CD4-positive, alpha-beta memory T cell (primary cell): ENCODE measurements around the gene TRPC1. TPM values are rescaled to one million over a fixed set of nuclear protein-coding genes. Genes with fewer than 3 reads are reported as not detected.

Source experiments
- CTCF ChIA-PET: fragments of 350-600 bp; sonication (Branson Sonifier 250); formaldehyde crosslinking; loops from one replicate; lab custom pipeline; 2021; ENCODE audit warnings: inconsistent platforms; ENCODE audit not compliant: partially characterized antibody; lab: Charles Lee
- POLR2A ChIA-PET: fragments of 350-600 bp; sonication (Branson Sonifier 250); formaldehyde crosslinking; loops from one replicate; lab custom pipeline; 2021; ENCODE audit not compliant: partially characterized antibody; lab: Charles Lee
- DNase-seq, 5 donors: peaks; one replicate each; pipeline versions ENCODE4 v3.0.0 to v3.0.0-alpha.2; 2020 to 2022; ENCODE audit warnings: mixed read lengths in 1 of 5
- H3K27ac ChIP-seq: one replicate; pipeline ENCODE4 v1.7.0; 2013; ENCODE audit warnings: low read depth, low read length
- H3K27me3 ChIP-seq: 2 replicates; pipeline ENCODE4 v1.7.0; 2013; ENCODE audit warnings: mild to moderate bottlenecking, low read length, moderate library complexity; ENCODE audit not compliant: insufficient read depth
- H3K36me3 ChIP-seq: 2 replicates; pipeline ENCODE4 v1.7.0; 2013; ENCODE audit warnings: mild to moderate bottlenecking, low read length, moderate library complexity; ENCODE audit not compliant: insufficient read depth
- H3K4me1 ChIP-seq: 2 replicates; pipeline ENCODE4 v1.7.0; 2013; ENCODE audit warnings: mild to moderate bottlenecking, low read length, moderate library complexity; ENCODE audit not compliant: insufficient read depth
- H3K4me3 ChIP-seq, 2 donors: one replicate each; pipeline ENCODE4 v1.7.0; 2013; ENCODE audit warnings: low read length in 2 of 2, mild to moderate bottlenecking in 1 of 2
- H3K9me3 ChIP-seq, 2 donors: one replicate each; pipeline ENCODE4 v1.7.0; 2013; ENCODE audit warnings: low read length in 2 of 2, control low read depth in 1 of 2; ENCODE audit not compliant: control insufficient read depth in 1 of 2
- H3K27ac Mint-ChIP-seq, 7 donors: one replicate each; pipeline ENCODE4 v1.8.0; 2020 to 2021; ENCODE audit warnings: mixed read lengths in 7 of 7, mild to moderate bottlenecking in 6 of 7, inconsistent platforms in 3 of 7, moderate library complexity in 3 of 7
- H3K27me3 Mint-ChIP-seq, 2 donors: one replicate each; pipeline ENCODE4 v1.8.0; 2020 to 2021; ENCODE audit warnings: mixed read lengths in 2 of 2
- H3K36me3 Mint-ChIP-seq, 2 donors: one replicate each; pipeline ENCODE4 v1.8.0; 2020 to 2021; ENCODE audit warnings: mixed read lengths in 2 of 2, inconsistent platforms in 1 of 2, mild to moderate bottlenecking in 1 of 2
- H3K4me1 Mint-ChIP-seq, 4 donors: one replicate each; pipeline ENCODE4 v1.8.0; 2020 to 2021; ENCODE audit warnings: mixed read lengths in 4 of 4, mild to moderate bottlenecking in 1 of 4
- H3K4me3 Mint-ChIP-seq, 8 donors: one replicate each; pipeline ENCODE4 v1.8.0; 2020 to 2021; ENCODE audit warnings: mixed read lengths in 8 of 8, mild to moderate bottlenecking in 7 of 8, moderate library complexity in 6 of 8, inconsistent platforms in 3 of 8
- H3K9me3 Mint-ChIP-seq, 8 donors: one replicate each; pipeline ENCODE4 v1.8.0; 2020 to 2021; ENCODE audit warnings: mixed read lengths in 8 of 8, mild to moderate bottlenecking in 5 of 8, inconsistent platforms in 3 of 8, moderate library complexity in 1 of 8
- intact Hi-C: fragments of 100-400 bp; cut with micrococcal nuclease; formaldehyde crosslinking; loops from one replicate; pipeline ENCODE4 v1.15.1; 2023
- polyA plus RNA-seq, 2 donors: library from polyadenylated mRNA; unstranded; fragments of 300-500 nt; fragmentation: Illumina TruSeq; gene quantifications; one replicate each; pipeline ENCODE4 v1.2.3, GENCODE V29; 2021
- total RNA-seq, 2 experiments: library from RNA; stranded (reverse); gene quantifications; one replicate each; pipeline ENCODE4 v1.2.3, GENCODE V29; 2021

The TRPC1 gene
- total and polyA plus RNA-seq, 4 experiments from 2014 or later, result 1.5 to 8.8 (median 3.8) TPM

GRCh38 chr3:142852009-142852408 lies 128.2 kb downstream of the TRPC1 start:
- H3K4me3 Mint-ChIP-seq, result no peak overlapping the region
- no peak for DNase-seq
- no peaks in the 10 kb centered on the region for H3K36me3 Mint-ChIP-seq
- no peak overlapping the region for H3K4me3 ChIP-seq
- ChIA-PET POLR2A (no interaction called here), CTCF (no interaction called here)
- H3K9me3 ChIP-seq, result no peaks in the 10 kb centered on the region
- H3K27me3 ChIP-seq, result no peaks in the 10 kb centered on the region
- H3K27ac ChIP-seq, result no peak overlapping the region
- H3K9me3 Mint-ChIP-seq, result no peaks in the 10 kb centered on the region
- H3K27ac Mint-ChIP-seq, result no peak overlapping the region
- no peaks in the 10 kb centered on the region for H3K36me3 ChIP-seq
- H3K4me1 Mint-ChIP-seq, result no peaks in the 10 kb centered on the region
- no peaks in the 10 kb centered on the region for H3K4me1 ChIP-seq
- peaks cover 2 to 7% of the 10 kb centered on the region in 2 donors for H3K27me3 Mint-ChIP-seq
- intact Hi-C loops, result no loop called here

- no peak overlapping the region for H3K4me3 Mint-ChIP-seq
- Histone ChIP-seq H3K4me1 (no peaks in the 10 kb centered on the region), H3K9me3 (no peaks in the 10 kb centered on the region), H3K4me3 (no peak overlapping the region), H3K36me3 (no peaks in the 10 kb centered on the region), H3K27ac (no peak overlapping the region), H3K27me3 (no peaks in the 10 kb centered on the region)
- H3K27ac Mint-ChIP-seq, result no peak overlapping the region
- ChIA-PET CTCF (interaction anchor here (1.4 kb wide), 1 partner anchor 134 kb away, joined by 4 read pairs; no protein-coding TSS in a partner anchor), POLR2A (no interaction called here)
- DNase-seq, result no peak
- no peaks in the 10 kb centered on the region for H3K4me1 Mint-ChIP-seq
- intact Hi-C loops, result no loop called here
- H3K9me3 Mint-ChIP-seq, result no peaks in the 10 kb centered on the region
- peaks cover 2 to 11% of the 10 kb centered on the region in 2 donors for H3K27me3 Mint-ChIP-seq
- H3K36me3 Mint-ChIP-seq, result no peaks in the 10 kb centered on the region
These were observed 129.7 kb downstream of the TRPC1 start for GRCh38 chr3:142853270-142854168.

- H3K27me3 Mint-ChIP-seq, result peaks cover 14 to 26% of the 10 kb centered on the region in 2 donors
- POLR2A ChIA-PET, result no interaction called here
These were observed 133.2 kb downstream of the TRPC1 start for GRCh38 chr3:142857056-142857455.

More at GRCh38 chr3:142857056-142857455, 133.2 kb downstream of the TRPC1 start:
- Histone ChIP-seq H3K36me3 (no peaks in the 10 kb centered on the region), H3K9me3 (no peaks in the 10 kb centered on the region), H3K4me1 (no peaks in the 10 kb centered on the region), H3K27ac (no peak overlapping the region), H3K27me3 (no peaks in the 10 kb centered on the region), H3K4me3 (no peak overlapping the region)
- no peaks in the 10 kb centered on the region for H3K36me3 Mint-ChIP-seq
- no peaks in the 10 kb centered on the region for H3K4me1 Mint-ChIP-seq
- intact Hi-C loops, result no loop called here
- H3K27ac Mint-ChIP-seq, result no peak overlapping the region
- CTCF ChIA-PET, result interaction anchor here (1.0 kb wide), 1 partner anchor 9 kb away, joined by 3 read pairs; no protein-coding TSS in a partner anchor
- no peak for DNase-seq
- no peak overlapping the region for H3K4me3 Mint-ChIP-seq
- H3K9me3 Mint-ChIP-seq, result no peaks in the 10 kb centered on the region

Other genes with a start within 250 kb of the TRPC1 start
- 10 to 100 TPM; 42.3 to 45.6 TPM for gene ATR, start 145.3 kb upstream of the TRPC1 start, total RNA-seq
- gene ATR, start 145.3 kb upstream of the TRPC1 start, polyA plus RNA-seq, result 10 to 100 TPM in 1 of 2 donors, 1 to 10 TPM in 1; 4.3 to 12.3 TPM
- gene PLS1, start 127.6 kb upstream of the TRPC1 start, total RNA-seq, result 1 to 10 TPM; 2.7 to 3.1 TPM
- 1 to 10 TPM; 5.0 to 6.2 TPM for gene PLS1, start 127.6 kb upstream of the TRPC1 start, polyA plus RNA-seq
- gene PCOLCE2, start 165.0 kb downstream of the TRPC1 start, total RNA-seq, result not detected
- gene PCOLCE2, start 165.0 kb downstream of the TRPC1 start, polyA plus RNA-seq, result not detected
- gene PAQR9, start 239.6 kb downstream of the TRPC1 start, total RNA-seq, result not detected
- gene PAQR9, start 239.6 kb downstream of the TRPC1 start, polyA plus RNA-seq, result not detected